ENCODE measurements around the gene RASSF5.

Gene RASSF5

GRCh38 chr1:206550446-206550845 lies 43.1 kb downstream of the RASSF5 start:
- no peak for DNase-seq (ENCODE audit: low read depth)

DNA sequence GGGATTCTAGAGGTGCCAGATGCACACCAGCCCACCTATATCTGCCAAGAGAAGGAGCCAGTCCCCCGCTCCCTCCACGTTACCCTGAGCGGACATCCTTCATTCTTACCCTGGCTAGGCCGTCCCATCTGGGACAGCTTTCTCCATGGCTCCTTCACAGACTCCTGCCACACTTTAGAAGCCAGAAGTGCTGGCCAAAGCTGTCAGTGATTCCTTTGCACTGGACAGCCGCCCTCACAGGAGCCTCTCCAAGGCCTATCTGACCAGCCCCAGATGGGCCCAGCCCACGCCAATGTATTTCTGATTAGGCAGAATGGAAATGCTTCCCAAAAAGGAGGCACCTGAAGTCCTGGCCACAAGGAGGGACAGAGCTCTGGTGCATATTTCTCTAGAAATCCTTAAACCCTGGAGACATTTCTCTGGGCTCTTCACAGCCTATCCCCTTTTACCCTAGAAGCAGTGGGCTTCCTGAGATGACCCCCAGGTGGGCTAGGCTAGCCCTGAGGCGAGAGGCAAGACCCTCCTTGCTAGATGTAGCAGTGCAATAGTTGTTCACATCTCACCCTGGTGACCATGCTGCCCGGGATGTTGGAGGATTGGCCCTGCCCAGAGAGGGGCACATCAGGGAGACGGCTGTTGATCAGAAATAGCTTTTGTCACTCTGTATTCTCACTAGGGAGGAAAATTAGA lies 44.1 kb downstream of the RASSF5 start:
- no peak for DNase-seq (ENCODE audit: low read depth)

- no peak for DNase-seq (ENCODE audit: low read depth)
These were observed 44.6 kb downstream of the RASSF5 start for GRCh38 chr1:206551986-206552326.

DNA sequence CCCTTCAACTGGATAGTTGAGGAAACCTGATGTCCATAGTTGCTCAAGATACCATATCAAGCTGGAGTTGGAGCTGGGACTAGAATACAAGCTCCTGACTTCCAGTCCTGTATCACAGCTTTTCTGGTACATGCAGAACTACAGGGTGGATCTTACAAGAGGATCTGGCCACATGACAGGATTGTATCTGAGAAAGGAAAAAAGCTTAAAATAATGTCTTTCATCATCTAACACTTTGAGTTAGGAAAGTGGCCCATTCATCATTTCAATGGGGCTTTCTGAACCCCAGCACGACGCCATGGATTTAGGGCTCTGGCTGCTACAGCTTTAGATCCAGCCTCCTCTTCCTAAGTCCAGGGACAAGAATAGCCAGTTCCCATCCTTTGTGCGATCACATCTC lies 46.9 kb downstream of the RASSF5 start:
- DNase-seq (ENCODE audit: low read depth), result no peak

GRCh38 chr1:206554701-206555472 lies 47.6 kb downstream of the RASSF5 start:
- no peak for DNase-seq (ENCODE audit: low read depth)

DNA sequence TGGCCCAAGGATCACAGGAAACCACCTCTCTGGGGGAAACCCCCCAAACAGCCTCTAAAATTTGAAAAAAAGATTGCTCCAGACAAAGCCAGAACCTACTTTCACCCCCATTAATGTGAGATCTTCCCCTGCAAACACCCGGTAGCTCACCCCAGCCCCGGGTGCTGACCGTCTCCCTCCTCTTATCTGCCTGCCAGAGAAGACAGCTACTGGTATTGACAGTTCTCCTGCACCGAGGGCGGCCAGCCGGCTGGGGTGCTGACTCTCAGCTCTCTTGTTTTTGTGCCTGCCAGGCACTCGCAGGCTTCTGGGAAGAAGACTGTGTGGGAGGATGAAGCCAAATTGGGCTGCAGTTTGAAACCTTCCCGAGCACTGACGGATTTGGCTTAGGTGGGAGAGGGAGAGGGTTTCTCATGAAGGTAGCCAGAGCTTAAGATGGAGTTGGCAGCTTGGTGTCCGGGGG lies 48.2 kb downstream of the RASSF5 start:
- DNase-seq (ENCODE audit: low read depth), result no peak

DNA sequence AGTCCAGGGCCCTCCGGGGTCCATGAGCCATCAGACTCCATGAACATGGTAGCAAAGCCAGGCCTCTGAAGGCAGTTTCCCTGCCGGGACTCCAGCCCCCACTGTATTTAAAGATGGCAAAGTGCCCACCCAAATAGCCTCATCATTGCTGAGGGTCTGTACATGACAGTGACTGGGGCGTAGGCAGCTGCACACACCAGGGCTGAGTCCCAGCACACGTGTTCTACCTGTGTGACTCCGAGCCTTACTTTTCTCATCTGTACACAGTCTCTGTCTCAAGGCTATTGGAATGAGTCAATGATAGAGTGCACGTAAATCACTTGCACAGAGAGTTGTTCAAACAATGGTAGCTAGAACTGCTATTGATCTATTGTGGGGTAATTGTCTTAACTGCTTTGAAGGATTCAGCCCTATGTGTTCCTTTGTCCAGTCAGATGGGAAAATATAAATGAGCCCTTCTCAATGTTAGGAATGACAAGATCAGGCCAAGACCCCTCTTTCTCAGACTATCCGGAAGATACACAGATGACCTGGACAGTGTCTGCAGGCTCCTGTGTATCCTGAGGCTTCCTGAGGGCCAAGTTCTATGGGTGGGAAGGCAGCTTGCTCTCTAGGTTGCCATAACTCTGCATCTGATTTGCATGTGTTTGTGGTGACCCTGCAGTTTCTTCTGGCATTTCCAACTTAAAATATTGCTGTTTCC lies 48.9 kb downstream of the RASSF5 start:
- no peak for DNase-seq (ENCODE audit: low read depth)

DNA sequence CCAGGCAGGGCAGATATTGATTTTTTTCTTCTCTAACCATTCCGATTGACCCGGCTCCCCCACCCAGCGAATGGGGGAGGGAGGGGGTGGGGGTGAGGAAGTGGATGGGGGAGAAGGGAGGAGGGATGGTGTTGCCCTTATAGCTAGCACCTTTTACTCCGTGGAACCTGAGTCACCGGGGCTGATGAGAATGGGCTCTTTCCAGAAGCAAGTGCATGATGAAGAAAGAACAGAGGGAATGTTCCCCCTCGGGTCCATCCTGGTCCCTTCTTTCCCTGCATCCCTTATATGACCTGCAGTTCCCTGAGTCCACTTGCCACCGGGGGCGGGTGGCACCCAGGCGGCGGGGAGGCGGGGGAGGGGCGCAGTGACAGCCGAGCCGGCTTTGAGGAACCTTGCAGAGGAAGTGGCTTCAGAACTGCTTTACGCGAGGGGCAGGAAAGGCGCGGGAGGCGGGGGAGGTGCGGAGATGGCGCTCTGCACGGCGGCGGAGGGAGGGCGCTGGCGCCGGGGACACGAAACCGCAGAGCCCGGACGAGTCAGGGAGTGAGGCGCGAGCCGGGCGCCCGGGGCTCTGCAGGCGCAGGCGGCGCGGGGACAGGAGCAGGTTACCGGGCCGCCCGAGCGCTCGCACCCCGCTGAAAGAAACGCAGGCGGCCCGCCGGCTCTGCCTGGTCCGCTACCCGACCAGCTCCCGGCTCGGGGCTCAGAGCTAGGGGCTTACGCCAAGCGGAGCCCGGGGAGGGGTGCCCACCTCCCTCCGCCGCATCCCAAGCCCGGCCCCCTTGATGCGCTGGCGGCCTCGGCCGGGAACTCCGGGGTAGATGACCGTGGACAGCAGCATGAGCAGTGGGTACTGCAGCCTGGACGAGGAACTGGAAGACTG lies 49.7 kb downstream of the RASSF5 start:
- DNase-seq (ENCODE audit: low read depth), result peak; percentile 27

- DNase-seq (ENCODE audit: low read depth), result no peak
These were observed 50.5 kb downstream of the RASSF5 start for GRCh38 chr1:206557636-206558473.

- DNase-seq (ENCODE audit: low read depth), result no peak
These were observed 51.7 kb downstream of the RASSF5 start for GRCh38 chr1:206558794-206559671.

DNA sequence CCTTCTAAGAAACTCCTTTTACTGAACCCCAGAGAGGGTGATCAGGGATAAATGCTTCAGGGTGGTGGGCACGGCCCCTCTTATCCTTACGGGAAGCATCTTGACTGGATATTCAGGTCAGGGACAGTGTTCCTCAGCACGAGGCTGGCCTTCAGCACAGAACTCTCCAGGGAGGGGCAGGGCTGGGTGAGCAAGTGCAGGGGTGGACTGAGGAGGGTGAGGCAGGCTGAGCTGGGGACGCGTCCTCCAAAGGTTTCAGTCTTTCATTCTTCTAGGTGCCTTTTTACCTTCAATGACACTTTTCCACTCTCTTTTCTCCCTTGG lies 52.3 kb downstream of the RASSF5 start:
- no peak for DNase-seq (ENCODE audit: low read depth)

- no peak for DNase-seq (ENCODE audit: low read depth)
These were observed 52.8 kb downstream of the RASSF5 start for GRCh38 chr1:206560007-206560716.

GRCh38 chr1:206563367-206564207 lies 56.3 kb downstream of the RASSF5 start:
- no peak for DNase-seq (ENCODE audit: low read depth)

DNA sequence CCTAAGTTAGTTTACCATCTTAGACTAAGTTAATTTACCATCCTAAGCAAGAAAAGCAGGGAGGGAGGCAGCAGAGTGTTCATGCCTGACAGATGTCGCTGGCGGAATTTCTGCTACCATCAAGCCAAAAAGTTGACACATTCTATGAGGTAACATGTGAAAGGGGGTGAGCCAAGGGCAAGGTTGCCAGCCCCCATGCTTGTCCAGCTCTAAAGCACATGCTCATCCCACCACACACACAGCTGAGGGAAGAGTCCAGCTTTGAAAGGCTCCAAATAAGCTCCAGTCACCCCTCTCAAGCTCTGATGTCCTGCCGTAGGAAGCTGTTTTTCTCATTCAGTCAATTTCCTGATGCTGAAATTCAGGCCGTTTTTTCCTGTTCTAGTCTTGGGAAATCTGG lies 58.7 kb downstream of the RASSF5 start:
- DNase-seq (ENCODE audit: low read depth), result no peak

- no peak for DNase-seq (ENCODE audit: low read depth)
These were observed 59.7 kb downstream of the RASSF5 start for GRCh38 chr1:206566999-206567398.

DNA sequence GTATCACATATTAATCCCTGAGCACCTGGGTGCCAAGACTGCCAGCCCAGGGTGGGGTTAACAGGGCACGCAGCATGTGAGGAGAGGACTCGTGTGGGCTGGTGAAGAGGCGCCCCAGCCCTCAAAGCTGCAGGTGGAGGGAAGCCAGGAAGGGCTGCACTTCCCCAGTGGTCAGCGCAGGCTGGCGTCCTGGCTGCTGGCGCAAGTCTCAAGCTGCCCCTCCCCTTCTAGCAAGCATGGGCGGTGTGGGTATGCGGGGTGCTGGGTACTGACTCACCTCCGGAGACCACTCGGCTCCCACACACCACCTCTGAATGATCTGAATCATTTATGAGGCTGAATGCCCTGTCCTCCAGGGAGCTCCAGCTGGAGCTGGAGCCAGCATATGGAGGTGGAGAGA lies 60.9 kb downstream of the RASSF5 start:
- DNase-seq (ENCODE audit: low read depth), result no peak

GRCh38 chr1:206568779-206569352 lies 61.5 kb downstream of the RASSF5 start:
- DNase-seq (ENCODE audit: low read depth), result no peak

DNA sequence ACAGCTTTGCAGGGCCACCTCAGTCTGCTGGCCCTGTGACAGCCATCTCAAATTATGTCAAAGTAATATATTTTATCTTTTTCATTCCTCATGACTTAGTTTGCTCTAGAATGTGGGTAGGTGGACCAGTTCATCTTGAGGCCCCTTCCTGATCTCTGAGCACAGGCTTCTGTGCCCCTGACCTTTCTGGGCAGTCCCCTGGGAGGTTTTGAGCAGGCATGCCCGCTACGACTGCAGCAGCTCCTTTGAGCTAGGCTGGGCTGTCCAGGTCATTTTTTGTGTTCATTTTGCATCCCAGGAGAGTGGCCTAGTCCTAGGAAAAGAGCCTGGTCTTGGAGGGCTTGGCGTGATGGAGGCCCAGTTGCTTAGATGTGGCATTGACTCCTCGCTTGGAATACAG lies 62.2 kb downstream of the RASSF5 start:
- DNase-seq (ENCODE audit: low read depth), result no peak

All from iris pigment epithelial cell (primary cell).